Activated naive CD4-positive, alpha-beta T cell (primary cell): Measurements from ENCODE around the gene CDHR2.
"Not testable (repeated sequence)": the region's sequence is repeated elsewhere in the genome, so short reads cannot be mapped to it uniquely, and the experiment has no call there.

Experiments used
- DNase-seq, 4 experiments: peaks; one replicate each; lab custom pipeline; 2025; lab: John Stamatoyannopoulos, UW

The CDHR2 gene

GRCh38 chr5:176596069-176596644 lies 47.0 kb downstream of the CDHR2 start:
- no peak for DNase-seq

- peak in 3 of 4 experiments; percentile 22 to 64 (median 55) for DNase-seq
These were observed 47.7 kb downstream of the CDHR2 start for GRCh38 chr5:176596689-176597416.

DNA sequence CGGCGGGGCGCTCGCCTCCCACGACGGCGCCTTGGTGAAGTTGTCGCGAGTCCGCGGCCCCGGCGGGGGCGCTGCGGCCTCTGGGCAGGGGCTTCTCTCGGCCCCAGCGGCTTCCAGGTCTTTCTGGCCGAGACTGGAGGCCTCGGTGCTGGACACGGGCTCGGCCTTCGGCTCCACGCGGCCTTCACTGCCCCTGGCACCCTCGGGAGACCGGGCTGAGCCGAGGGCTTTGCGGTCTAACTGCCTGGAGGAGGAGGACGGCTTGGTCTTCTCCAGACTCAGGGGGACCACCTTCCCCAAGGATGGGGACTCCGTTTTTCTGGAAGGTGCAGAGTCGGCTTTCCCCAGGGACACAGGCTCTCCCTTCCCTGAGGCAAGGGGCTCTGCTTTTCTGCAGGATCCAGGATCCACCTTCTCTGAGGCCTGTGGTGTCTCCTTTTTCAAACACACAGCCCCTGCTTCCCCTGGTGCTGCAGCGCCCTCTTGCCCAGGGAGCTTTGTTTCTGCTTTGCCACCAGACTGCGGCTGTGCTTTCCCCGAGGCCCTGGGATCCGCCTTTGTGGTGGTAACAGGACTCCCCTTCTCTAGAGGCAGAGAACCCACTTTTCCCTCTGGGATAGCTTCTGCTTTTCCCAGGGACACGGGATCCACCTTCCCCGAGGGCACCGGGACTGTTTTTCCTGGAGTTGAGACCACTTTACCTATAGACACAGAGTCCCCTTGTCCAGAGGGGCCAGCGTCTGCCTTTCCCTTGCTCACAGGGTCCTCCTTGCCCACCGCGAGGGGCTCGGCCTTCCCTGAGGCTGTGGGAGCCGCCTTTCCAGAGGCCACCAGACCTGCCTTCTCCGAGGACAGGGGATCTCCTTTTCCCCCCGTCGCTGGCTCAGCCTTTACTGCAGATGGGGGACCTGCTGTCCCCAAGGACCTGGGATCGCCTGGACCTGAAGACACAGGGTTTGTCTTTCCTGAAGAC lies 48.6 kb downstream of the CDHR2 start:
- no peak for DNase-seq

DNA sequence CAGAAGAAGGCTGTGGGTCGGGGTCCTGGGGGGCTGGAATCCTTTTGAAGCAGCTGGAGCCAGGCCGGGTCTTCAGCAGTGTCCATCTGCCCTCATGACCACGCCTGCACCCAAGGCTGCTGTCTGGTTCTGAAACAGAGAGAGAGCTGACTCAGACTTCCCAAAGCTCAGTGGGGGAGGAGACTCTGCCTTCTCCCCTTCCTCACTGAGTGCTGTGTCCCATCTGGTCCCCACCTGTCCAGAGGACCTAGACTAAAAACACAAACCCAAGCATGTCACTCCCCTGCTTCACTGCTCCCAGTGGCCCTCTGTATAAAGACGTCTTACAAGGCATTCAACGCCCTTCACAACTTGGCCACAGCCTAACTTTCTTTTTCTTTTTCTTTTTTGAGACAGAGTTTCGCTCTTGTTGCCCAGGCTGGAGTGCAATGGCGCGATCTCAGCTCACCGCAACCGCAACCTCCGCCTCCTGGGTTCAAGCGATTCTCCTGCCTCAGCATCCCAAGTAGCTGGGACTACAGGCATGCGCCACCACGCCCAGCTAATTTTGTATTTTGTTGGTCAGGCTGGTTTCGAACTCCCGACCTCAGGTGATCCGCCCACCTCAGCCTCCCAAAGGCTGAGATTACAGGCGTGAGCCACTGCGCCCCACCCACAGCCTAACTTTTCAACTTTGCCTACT lies 50.7 kb downstream of the CDHR2 start:
- DNase-seq: not testable (repeated sequence)

- DNase-seq: no peak
These were observed 52.9 kb downstream of the CDHR2 start for GRCh38 chr5:176601901-176602482.

DNA sequence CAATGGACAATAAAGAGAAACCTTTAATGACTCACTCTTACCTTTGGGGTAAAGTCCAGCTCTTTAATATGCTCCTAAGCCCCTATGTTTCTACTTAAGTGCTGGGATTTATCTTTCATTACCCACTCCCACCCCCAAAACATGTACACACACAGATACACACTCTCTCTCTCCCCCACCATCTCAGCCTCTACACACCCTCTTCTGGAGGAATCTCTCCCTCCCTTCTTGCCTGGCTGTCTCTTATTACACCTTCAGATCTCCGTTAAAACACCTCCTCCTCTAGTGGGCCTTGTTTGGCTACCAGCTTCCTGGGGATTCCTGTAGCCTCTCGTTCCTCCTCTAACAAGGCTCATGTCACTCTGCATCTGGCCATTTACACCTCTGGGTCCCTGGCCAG lies 53.9 kb downstream of the CDHR2 start:
- DNase-seq: no peak

GRCh38 chr5:176606032-176606431 lies 56.9 kb downstream of the CDHR2 start:
- no peak for DNase-seq

DNA sequence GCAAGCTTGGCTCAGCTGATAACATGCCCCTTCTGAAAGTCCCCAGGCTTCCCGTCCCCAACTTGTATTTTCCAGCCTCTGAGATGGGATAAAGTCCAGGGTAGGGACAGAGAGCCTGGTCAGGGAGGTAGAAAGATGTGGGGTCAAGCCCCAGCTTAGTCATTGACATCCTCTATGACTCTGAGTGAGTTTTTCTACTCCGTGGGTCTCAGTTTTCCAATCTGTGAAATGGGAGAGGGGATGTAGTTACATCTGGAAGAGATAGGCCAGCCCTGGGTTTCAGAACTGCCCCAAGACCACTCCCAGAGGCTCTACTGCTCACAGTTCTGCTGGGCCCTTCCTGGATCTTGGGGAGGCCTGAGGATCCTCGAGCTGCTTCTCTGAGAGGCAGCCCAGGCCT lies 57.7 kb downstream of the CDHR2 start:
- no peak for DNase-seq

GRCh38 chr5:176608142-176608705 lies 59.1 kb downstream of the CDHR2 start:
- DNase-seq: no peak

DNA sequence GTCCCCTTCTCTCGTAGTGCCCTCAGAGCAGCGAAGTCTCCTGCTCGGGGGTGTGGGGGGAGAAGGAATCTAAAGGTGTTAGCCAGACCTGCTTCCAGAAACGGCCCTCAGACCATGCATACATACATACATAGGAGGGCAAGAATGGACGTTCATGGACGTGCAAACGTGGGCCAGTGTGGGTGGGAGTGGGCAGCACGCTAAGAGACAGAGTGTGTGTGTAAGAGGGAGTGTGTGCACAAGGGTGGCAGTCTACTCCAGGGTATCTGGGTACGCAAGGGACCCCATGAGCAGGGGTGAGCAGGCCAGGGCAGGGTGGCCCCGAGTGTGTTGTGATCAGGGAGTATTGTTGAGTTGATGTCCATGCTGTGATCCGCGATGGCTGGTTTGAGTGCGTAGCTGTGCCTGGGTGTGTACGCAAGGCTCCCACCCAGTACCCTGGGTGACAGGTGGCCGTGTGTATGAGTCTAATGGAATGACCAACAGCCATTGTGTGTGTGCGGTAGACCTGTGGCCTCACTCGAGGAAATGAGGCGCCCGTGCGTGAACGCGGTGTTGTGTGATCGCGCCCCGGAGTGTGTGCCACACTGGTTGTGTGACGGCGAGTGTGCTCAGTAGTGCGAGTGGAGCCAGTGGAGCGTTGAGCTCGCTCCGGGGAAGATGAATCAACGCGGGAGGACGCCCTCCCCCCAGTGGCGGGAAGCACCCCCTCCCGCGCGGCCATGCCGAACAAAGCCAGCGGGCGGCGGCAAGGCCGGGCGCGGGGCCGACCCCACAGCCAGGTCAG lies 60.0 kb downstream of the CDHR2 start:
- no peak for DNase-seq

DNA sequence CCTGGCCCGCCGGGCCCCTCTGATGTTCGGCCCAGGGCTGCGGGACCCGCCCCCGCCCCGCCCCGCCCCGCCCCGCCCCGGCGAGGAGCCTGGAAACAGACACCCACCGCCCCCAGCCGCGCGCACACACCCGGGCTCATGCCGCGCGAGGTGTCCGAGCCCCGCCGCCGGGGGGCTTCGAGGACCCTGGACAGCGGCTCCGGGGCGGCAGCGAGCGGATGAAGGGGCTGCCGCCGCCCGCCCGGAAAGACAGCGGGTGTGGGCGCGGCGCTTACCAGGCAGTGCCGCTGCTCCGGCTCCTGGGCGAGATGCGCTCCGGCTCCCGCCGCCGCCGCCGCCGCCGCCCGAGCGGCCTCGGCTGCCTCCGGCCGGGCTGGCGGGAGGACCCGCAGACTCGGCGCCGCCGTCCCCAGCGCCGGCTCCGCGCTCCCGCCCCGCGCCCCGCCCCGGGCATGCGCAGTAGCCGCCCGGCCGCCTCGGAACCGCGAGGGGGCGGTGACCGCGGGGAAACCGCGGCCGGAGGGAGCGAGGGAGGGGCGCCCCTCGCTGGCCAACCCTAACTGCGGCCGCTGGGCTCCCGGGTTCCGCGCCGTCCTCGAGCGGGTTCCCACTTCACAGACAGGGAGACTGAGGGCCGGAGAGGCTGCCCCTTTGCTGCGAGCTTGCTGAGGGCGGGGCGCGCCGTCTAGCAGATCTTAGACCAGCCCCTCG lies 60.7 kb downstream of the CDHR2 start, which contains the start of gene GPRIN1:
Gene GPRIN1 (minus strand): TSS at position 433 of the 711 bp plus-strand sequence. CDS start 10,322 bp downstream, outside the sequence.
- DNase-seq: peak in 1 of 4 experiments; percentile 38

GRCh38 chr5:176610435-176610773 lies 61.3 kb downstream of the CDHR2 start:
- no peak for DNase-seq

DNA sequence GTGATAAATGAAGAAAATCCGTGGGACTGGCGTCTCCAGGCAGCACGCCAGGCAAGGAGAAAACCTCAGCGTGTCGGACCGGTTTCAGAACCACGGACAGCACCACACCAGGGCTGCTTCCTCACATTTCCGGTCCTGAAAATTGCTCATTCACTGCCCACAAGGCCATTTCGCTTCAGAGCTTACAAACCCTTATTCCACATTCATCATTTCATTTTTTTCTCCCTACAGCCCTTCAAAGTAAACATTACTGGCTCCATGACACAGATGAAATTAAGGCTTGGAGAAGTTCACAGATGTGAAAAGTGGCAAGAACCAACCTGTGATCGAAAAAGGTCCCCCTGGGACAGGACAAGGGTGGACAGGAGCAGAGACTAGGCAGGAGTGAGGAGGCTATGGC lies 62.3 kb downstream of the CDHR2 start:
- peak in 2 of 4 experiments; percentile 27 to 48 for DNase-seq

DNA sequence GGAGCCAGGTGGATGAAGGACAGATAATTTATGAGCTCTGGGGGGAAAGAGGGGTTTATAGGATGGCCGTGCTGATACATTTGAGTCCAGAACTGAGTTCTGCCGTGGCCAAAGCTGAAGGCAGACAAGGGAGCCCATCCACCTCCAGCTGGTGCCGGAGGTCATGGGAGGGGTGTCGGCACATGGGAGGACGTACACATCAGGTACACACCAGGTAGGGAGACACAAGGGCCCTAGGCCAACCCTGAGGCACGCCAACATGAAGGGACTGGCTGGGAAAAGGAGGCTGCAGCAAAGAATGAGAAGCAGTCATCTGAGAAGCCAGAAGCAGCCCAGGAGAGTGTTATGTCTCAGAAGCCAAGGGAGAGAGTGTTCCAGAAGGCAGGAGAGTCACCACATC lies 62.9 kb downstream of the CDHR2 start:
- DNase-seq: no peak

DNA sequence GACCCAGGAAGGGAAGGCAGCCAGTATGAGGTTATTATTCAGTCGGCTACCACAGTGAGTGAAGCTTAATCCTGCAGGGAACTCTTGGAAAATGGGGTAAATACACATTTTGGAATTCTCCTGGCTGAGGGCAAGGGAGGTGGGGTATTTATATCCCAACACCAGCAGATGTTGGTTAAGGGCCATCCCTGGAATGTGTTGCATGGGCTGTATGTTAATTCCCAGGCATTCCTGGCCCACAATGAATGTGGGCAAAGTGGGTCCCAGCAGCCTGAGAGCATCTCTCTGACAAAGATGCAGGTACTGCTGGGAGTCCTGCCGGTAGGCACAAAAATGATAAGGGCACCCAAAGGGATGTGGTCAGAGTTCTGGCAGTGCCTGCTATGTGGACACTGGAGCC lies 63.7 kb downstream of the CDHR2 start:
- DNase-seq: no peak

DNA sequence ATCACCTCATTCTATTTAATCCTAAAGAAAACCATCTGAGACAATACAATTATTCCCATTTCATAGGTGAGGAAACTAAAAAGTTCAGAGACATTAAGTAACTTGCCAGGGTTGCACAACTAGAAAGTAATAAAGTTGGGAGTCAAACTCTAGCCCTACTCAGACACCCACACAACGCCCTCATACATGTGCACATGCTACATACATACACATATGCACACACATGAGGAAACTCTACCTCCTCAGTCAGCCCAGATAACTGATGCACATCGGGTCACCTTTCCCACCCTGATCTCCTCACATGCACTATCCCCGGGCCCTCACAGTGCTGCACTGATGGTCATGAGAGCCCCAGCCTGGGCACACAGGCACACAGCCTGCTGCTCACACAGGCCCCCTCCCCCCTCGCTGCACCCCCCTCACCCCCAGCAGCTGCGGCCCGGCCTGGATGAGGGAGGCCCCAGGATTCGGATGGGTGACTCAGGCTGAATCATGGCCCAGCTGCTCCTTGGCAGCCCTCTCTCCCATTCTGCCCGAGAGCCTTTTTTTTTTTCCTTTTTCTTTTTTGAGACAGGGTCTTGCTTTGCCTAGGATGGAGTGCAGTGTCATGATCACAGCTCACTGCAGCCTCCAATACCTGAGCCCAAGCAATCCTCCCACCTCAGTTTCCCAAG lies 65.8 kb downstream of the CDHR2 start:
- DNase-seq: no peak

- no peak for DNase-seq
These were observed 67.4 kb downstream of the CDHR2 start for GRCh38 chr5:176616511-176616910.

DNA sequence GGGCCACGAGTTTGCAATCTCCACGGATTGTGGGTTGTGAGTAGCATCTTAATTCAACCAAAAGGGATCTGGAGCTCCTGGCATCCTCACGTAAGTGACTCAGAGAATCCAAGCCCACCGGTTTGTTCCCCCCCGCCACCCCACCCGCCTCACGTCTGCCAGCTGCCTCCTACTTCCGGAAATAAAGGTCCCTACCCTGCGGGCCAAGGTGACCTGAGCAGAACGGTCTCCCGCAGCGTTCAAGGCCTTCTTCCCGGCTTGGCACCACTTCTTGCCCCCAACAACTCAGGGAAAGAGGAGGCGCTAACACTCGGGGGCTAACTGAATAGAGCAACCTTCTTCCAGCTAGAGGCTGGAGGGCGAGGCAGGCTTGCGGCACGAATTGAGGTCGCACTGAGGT lies 69.6 kb downstream of the CDHR2 start:
- no peak for DNase-seq

- peak; percentile 20 to 65 (median 36) for DNase-seq
These were observed 70.0 kb downstream of the CDHR2 start for GRCh38 chr5:176619203-176619568.
